GM23338 (cell line): Measurements from ENCODE around the gene ROBO1.

ENCODE experiments used
- CREB1 ChIP-seq: fragments of 250-450 bp; sonication (Bioruptor Pico); IDR thresholded peaks from 2 replicates; pipeline ENCODE4 v1.5.0; 2020; ENCODE audit warnings: low read depth, mild to moderate bottlenecking, moderate library complexity
- EZH2 ChIP-seq: fragments of 200-600 bp; sonication (generic); IDR thresholded peaks from one replicate; pipeline ENCODE4 v1.8.0; 2017; ENCODE audit warnings: antibody characterized with exemption, mild to moderate bottlenecking, low read depth; ENCODE audit not compliant: unreplicated experiment
- EZH2phosphoT487 ChIP-seq: fragments of 200-600 bp; sonication (generic); IDR thresholded peaks from one replicate; pipeline ENCODE4 v1.8.1; 2018; ENCODE audit warnings: antibody characterized with exemption; ENCODE audit not compliant: unreplicated experiment
- JUNB ChIP-seq: IDR thresholded peaks from one replicate; pipeline ENCODE4 v1.6.1; 2016; ENCODE audit warnings: antibody characterized with exemption; ENCODE audit not compliant: unreplicated experiment
- NANOG ChIP-seq: IDR thresholded peaks from 2 replicates; pipeline ENCODE4 v1.6.1; 2016; ENCODE audit warnings: antibody characterized with exemption, borderline replicate concordance
- POLR2AphosphoS5 ChIP-seq: IDR thresholded peaks from 2 replicates; pipeline ENCODE4 v1.6.1; 2016; ENCODE audit warnings: antibody characterized with exemption, low read depth
- STAT1 ChIP-seq: IDR thresholded peaks from one replicate; pipeline ENCODE4 v1.6.1; 2016; ENCODE audit warnings: antibody characterized with exemption; ENCODE audit not compliant: unreplicated experiment
- ZNF114 ChIP-seq: fragments of 250-450 bp; sonication (Bioruptor Pico); IDR thresholded peaks from 2 replicates; pipeline ENCODE4 v1.5.0; 2020; ENCODE audit warnings: mild to moderate bottlenecking, moderate library complexity
- ZNF331 ChIP-seq: fragments of 250-450 bp; sonication (Bioruptor Pico); IDR thresholded peaks from 2 replicates; pipeline ENCODE4 v1.5.0; 2020; ENCODE audit warnings: low read depth, mild to moderate bottlenecking, moderate library complexity
- TF ChIP-seq, protein P1 (sequence below), 2 experiments: fragments of 200-600 bp in 1 of 2; sonication (generic) in 1 of 2; conservative IDR thresholded peaks; 2 replicates each; pipeline versions ENCODE4 v1.5.1 to v1.6.1; 2016 to 2017; ENCODE audit warnings: antibody characterized with exemption in 2 of 2, low read depth in 2 of 2, mild to moderate bottlenecking in 2 of 2, moderate library complexity in 1 of 2
- TF ChIP-seq, protein P2 (sequence below): IDR thresholded peaks from one replicate; pipeline ENCODE4 v1.6.1; 2018; ENCODE audit warnings: antibody characterized with exemption; ENCODE audit not compliant: unreplicated experiment
- TF ChIP-seq, protein P3 (sequence below): IDR thresholded peaks from 2 replicates; pipeline ENCODE4 v1.6.1; 2016; ENCODE audit warnings: antibody characterized with exemption
- TF ChIP-seq, protein P4 (sequence below): fragments of 250-450 bp; sonication (Bioruptor Pico); IDR thresholded peaks from 2 replicates; pipeline ENCODE4 v1.5.0; 2020; ENCODE audit warnings: mild to moderate bottlenecking, moderate library complexity

DNA sequence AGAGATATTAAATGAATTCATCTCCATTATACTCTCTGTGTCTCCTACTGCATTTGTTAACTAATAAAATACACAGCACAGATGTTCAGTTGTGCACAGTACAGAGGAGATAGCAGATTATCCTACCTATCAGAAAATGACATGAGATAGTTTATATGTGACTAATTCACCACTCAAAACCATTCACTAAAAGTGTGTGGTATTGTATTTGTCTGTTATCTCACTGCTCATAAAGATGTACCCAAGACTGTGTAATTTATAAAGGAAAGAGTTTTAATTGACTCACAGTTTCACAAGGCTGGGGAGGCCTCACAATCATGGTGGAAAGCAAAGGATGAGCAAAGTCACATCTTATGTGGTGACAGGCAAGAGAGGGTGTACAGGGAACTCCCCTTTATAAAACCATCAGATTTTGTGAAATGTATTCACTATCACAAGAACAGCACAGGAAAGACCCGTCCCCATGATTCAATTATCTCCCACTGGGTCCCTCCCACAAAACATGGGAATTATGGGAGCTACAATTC is 936.3 kb downstream of the ROBO1 start:
- TF ChIP-seq, protein P1, sequence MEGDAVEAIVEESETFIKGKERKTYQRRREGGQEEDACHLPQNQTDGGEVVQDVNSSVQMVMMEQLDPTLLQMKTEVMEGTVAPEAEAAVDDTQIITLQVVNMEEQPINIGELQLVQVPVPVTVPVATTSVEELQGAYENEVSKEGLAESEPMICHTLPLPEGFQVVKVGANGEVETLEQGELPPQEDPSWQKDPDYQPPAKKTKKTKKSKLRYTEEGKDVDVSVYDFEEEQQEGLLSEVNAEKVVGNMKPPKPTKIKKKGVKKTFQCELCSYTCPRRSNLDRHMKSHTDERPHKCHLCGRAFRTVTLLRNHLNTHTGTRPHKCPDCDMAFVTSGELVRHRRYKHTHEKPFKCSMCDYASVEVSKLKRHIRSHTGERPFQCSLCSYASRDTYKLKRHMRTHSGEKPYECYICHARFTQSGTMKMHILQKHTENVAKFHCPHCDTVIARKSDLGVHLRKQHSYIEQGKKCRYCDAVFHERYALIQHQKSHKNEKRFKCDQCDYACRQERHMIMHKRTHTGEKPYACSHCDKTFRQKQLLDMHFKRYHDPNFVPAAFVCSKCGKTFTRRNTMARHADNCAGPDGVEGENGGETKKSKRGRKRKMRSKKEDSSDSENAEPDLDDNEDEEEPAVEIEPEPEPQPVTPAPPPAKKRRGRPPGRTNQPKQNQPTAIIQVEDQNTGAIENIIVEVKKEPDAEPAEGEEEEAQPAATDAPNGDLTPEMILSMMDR (conservative IDR thresholded peaks at IDR 0.05; ENCODE audit: low read depth in 2 of 2): no peak
- no peak for TF ChIP-seq EZH2
- no peak for TF ChIP-seq ZNF114 (CRISPR knock-in tag)
- TF ChIP-seq NANOG: no peak
- TF ChIP-seq, protein P2, sequence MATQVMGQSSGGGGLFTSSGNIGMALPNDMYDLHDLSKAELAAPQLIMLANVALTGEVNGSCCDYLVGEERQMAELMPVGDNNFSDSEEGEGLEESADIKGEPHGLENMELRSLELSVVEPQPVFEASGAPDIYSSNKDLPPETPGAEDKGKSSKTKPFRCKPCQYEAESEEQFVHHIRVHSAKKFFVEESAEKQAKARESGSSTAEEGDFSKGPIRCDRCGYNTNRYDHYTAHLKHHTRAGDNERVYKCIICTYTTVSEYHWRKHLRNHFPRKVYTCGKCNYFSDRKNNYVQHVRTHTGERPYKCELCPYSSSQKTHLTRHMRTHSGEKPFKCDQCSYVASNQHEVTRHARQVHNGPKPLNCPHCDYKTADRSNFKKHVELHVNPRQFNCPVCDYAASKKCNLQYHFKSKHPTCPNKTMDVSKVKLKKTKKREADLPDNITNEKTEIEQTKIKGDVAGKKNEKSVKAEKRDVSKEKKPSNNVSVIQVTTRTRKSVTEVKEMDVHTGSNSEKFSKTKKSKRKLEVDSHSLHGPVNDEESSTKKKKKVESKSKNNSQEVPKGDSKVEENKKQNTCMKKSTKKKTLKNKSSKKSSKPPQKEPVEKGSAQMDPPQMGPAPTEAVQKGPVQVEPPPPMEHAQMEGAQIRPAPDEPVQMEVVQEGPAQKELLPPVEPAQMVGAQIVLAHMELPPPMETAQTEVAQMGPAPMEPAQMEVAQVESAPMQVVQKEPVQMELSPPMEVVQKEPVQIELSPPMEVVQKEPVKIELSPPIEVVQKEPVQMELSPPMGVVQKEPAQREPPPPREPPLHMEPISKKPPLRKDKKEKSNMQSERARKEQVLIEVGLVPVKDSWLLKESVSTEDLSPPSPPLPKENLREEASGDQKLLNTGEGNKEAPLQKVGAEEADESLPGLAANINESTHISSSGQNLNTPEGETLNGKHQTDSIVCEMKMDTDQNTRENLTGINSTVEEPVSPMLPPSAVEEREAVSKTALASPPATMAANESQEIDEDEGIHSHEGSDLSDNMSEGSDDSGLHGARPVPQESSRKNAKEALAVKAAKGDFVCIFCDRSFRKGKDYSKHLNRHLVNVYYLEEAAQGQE: no peak
- TF ChIP-seq POLR2AphosphoS5: no peak
- no peak for TF ChIP-seq EZH2phosphoT487
- no peak for TF ChIP-seq CREB1 (CRISPR knock-in tag)
- no peak for TF ChIP-seq JUNB
- TF ChIP-seq ZNF331: no peak
- TF ChIP-seq, protein P3, sequence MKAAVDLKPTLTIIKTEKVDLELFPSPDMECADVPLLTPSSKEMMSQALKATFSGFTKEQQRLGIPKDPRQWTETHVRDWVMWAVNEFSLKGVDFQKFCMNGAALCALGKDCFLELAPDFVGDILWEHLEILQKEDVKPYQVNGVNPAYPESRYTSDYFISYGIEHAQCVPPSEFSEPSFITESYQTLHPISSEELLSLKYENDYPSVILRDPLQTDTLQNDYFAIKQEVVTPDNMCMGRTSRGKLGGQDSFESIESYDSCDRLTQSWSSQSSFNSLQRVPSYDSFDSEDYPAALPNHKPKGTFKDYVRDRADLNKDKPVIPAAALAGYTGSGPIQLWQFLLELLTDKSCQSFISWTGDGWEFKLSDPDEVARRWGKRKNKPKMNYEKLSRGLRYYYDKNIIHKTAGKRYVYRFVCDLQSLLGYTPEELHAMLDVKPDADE: no peak
- TF ChIP-seq STAT1: no peak
- TF ChIP-seq, protein P4, sequence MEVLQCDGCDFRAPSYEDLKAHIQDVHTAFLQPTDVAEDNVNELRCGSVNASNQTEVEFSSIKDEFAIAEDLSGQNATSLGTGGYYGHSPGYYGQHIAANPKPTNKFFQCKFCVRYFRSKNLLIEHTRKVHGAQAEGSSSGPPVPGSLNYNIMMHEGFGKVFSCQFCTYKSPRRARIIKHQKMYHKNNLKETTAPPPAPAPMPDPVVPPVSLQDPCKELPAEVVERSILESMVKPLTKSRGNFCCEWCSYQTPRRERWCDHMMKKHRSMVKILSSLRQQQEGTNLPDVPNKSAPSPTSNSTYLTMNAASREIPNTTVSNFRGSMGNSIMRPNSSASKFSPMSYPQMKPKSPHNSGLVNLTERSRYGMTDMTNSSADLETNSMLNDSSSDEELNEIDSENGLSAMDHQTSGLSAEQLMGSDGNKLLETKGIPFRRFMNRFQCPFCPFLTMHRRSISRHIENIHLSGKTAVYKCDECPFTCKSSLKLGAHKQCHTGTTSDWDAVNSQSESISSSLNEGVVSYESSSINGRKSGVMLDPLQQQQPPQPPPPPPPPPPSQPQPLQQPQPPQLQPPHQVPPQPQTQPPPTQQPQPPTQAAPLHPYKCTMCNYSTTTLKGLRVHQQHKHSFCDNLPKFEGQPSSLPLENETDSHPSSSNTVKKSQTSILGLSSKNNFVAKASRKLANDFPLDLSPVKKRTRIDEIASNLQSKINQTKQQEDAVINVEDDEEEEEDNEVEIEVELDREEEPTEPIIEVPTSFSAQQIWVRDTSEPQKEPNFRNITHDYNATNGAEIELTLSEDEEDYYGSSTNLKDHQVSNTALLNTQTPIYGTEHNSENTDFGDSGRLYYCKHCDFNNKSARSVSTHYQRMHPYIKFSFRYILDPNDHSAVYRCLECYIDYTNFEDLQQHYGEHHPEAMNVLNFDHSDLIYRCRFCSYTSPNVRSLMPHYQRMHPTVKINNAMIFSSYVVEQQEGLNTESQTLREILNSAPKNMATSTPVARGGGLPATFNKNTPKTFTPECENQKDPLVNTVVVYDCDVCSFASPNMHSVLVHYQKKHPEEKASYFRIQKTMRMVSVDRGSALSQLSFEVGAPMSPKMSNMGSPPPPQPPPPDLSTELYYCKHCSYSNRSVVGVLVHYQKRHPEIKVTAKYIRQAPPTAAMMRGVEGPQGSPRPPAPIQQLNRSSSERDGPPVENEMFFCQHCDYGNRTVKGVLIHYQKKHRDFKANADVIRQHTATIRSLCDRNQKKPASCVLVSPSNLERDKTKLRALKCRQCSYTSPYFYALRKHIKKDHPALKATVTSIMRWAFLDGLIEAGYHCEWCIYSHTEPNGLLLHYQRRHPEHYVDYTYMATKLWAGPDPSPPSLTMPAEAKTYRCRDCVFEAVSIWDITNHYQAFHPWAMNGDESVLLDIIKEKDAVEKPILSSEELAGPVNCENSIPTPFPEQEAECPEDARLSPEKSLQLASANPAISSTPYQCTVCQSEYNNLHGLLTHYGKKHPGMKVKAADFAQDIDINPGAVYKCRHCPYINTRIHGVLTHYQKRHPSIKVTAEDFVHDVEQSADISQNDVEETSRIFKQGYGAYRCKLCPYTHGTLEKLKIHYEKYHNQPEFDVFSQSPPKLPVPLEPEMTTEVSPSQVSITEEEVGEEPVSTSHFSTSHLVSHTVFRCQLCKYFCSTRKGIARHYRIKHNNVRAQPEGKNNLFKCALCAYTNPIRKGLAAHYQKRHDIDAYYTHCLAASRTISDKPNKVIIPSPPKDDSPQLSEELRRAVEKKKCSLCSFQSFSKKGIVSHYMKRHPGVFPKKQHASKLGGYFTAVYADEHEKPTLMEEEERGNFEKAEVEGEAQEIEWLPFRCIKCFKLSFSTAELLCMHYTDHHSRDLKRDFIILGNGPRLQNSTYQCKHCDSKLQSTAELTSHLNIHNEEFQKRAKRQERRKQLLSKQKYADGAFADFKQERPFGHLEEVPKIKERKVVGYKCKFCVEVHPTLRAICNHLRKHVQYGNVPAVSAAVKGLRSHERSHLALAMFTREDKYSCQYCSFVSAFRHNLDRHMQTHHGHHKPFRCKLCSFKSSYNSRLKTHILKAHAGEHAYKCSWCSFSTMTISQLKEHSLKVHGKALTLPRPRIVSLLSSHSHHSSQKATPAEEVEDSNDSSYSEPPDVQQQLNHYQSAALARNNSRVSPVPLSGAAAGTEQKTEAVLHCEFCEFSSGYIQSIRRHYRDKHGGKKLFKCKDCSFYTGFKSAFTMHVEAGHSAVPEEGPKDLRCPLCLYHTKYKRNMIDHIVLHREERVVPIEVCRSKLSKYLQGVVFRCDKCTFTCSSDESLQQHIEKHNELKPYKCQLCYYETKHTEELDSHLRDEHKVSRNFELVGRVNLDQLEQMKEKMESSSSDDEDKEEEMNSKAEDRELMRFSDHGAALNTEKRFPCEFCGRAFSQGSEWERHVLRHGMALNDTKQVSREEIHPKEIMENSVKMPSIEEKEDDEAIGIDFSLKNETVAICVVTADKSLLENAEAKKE: no peak
